Epithelial cell of proximal tubule (primary cell): Measurements from ENCODE around the gene ITK. TPM values are rescaled to one million over a fixed set of nuclear protein-coding genes. Genes with fewer than 3 reads are reported as not detected.

Source experiments
- DNase-seq: peaks from one replicate; pipeline ENCODE4 v3.0.0-alpha.2; 2011; ENCODE audit warnings: low read depth
- H3K4me3 ChIP-seq: 2 replicates; pipeline ENCODE4 v1.5.1; 2011; ENCODE audit warnings: low read depth, mild to moderate bottlenecking, low read length
- CTCF ChIP-seq: conservative IDR thresholded peaks from 2 replicates; pipeline ENCODE4 v1.5.1; 2012; ENCODE audit warnings: low read depth, mild to moderate bottlenecking, low read length
- total RNA-seq: library from RNA; depleted of rRNA; stranded (reverse); fragments of >200 nt; gene quantifications from 2 replicates; pipeline ENCODE4 v1.2.3, GENCODE V29; 2015

Gene ITK
- total RNA-seq, 1 donor from 2014 or later: not detected

GRCh38 chr5:157161996-157162395, 18.6 kb upstream of the ITK start:
- TF ChIP-seq CTCF: no peak
- no peak overlapping the region for H3K4me3 ChIP-seq
- DNase-seq: no peak

- no peak for DNase-seq
- no peak overlapping the region for H3K4me3 ChIP-seq
- no peak for TF ChIP-seq CTCF
Measured at GRCh38 chr5:157162919-157163510, 17.6 kb upstream of the ITK start.

DNA sequence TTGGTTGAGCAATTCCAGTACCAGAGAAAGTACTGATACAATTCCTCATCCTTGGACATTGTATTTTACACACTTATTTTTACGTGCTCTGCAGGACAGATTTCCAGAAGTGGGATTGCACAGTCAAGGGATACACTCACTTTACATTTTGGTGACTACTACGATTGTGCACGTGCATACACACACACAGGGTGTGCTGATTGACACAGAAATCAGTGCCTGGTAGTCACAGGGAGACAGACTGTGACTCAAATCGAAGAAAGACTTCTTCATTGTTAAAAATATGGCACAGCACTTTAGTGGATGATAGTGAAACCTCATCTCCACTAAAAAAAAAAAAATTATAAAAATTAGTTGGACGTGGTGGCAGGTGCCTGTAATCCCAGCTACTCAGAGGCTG, 16.1 kb upstream of the ITK start:
- DNase-seq: no peak
- TF ChIP-seq CTCF: no peak
- no peak overlapping the region for H3K4me3 ChIP-seq

DNA sequence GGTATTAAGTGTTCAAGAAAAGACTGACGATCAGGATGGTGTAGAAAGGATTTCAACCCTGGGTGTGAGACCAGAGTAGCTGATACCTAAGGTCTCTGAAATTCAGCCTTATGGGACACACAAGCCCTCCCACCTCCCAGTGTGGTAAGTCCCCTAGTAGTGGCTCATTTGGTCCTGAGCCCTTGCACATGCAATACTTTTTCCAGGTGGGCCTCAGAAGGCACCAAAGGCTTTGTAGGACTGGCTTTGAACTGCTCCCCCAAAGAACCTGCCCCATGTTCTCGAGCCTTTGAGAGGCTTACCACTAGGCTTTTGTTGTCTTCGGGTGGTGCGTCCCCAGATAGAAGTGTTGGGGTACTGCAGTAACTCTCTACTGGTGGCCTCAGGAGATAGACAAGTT, 15.4 kb upstream of the ITK start:
- H3K4me3 ChIP-seq: no peak overlapping the region
- DNase-seq: no peak
- no peak for TF ChIP-seq CTCF

DNA sequence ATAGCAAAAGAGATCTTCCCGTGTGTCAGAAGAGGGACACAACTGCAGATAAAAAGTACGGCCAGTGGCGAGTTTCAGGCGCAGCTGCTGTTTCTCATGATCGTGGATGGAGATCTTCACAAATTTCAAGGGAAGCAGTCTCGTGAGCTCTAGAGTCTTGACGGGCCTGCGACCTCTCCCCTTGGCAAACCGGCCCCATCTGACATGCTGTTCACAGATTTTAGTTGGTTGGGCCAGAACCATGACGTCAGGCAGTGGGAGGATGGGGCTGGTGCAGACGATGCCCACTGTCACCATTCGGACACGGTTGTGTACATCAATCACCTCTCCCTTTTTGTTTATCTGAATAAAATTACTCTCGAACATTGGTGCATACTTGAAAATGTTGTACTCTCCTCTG, 15.0 kb upstream of the ITK start:
- no peak for TF ChIP-seq CTCF

DNA sequence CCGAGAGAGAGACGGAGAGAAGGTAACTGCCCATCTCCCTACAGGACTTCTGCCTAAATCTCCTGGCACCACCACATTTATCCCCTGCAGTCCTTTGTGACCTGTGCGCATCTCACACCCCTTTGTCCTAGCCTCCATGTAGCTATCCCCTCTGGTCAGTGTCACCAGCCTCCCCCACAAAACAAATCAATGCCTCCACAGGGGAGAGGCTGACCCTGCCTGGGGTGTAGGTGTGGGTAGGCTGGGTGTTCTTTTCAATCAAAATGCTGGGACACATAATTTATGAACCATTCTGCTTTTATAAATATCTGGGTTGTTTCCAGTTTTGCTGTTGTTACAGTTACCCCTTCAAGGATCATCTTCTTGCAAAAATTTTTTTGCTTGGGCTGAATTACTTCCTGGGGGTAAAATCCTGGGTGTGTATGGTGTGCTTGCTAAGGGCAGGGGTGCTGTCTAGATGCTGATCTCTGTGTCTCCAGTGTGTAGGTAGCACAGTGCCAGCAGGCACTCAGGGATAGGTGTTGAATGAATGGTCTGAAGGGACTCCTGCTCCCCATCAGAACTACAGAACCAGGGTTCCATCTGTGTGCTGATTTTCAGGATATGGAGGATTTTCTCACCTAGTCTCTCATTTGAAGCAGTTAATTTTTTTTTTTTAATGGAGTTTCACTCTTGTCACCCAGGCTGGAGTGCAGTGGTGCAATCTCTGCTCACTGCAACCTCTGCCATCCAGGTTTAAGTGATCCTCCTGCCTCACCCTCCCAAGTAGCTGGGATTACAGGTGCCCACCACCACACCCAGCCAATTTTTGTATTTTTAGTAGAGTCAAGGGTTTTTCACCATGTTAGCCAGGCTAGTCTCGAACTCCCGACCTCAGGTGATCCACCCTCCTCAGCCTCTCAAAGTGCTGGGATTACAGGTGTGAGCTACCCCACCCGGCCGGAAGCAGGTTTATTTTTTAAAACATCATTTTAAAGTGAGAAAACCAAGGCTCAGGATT, 14.1 kb upstream of the ITK start, which contains the start of gene GARIN3:
GARIN3 (minus strand) TSS at position 51 of the 1,000 bp plus-strand sequence. CDS start 96 bp downstream, outside the sequence.
- TF ChIP-seq CTCF: no peak
- no peak within 1 kb of the TSS for H3K4me3 ChIP-seq
- no peak for DNase-seq

More for the DNA sequence above, 15.0 kb upstream of the ITK start:
- no peak overlapping the region for H3K4me3 ChIP-seq
- no peak for DNase-seq
